ENCODE data around the gene CADPS.

Gene CADPS

DNA sequence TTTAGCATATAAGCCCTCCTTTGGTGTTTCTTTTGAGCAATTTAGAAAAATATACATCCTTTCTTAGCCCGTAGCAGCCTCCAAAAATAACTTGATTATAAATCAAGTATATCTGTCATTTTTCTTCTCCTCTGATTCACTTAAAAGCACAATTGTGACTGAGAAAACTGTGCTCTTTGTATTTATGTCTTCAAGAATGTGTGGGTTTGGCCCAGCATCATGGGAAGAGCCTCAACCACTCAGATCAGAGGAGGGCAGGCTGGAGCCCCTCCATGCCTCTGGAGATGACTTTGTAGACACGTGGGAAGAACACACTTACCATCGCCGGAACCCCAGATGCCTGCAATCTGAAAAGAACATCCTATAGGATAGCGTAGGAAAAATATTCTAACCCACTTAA, 378.1 kb downstream of the CADPS start:
- H3K27ac ChIP-seq, result no peak overlapping the region
- TF ChIP-seq ZFX (IDR thresholded peaks at IDR 0.05), result no peak
- TF ChIP-seq, protein P1, sequence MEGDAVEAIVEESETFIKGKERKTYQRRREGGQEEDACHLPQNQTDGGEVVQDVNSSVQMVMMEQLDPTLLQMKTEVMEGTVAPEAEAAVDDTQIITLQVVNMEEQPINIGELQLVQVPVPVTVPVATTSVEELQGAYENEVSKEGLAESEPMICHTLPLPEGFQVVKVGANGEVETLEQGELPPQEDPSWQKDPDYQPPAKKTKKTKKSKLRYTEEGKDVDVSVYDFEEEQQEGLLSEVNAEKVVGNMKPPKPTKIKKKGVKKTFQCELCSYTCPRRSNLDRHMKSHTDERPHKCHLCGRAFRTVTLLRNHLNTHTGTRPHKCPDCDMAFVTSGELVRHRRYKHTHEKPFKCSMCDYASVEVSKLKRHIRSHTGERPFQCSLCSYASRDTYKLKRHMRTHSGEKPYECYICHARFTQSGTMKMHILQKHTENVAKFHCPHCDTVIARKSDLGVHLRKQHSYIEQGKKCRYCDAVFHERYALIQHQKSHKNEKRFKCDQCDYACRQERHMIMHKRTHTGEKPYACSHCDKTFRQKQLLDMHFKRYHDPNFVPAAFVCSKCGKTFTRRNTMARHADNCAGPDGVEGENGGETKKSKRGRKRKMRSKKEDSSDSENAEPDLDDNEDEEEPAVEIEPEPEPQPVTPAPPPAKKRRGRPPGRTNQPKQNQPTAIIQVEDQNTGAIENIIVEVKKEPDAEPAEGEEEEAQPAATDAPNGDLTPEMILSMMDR (conservative IDR thresholded peaks at IDR 0.05), result no peak

DNA sequence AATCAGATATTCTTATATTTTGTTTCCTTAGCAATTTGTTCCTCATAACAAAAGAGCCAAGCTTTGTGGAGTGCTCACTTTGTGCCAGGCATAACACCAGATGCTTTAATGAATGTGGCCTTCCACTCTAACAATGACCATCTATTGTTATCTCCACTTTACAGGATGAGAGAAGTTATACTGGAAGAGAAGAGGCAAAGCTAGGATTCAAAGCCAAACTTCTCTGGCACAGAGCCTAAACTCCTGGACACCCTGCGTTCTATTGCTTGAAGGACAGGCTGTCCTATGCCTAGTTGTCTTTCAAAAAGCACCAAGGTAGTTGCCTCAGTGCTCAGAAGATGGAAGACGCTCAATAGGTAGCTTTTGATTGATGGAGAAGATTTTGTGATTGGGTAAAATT, 378.7 kb downstream of the CADPS start:
- TF ChIP-seq ZFX (IDR thresholded peaks at IDR 0.05), result no peak
- TF ChIP-seq, protein P1 (conservative IDR thresholded peaks at IDR 0.05), result no peak
- H3K27ac ChIP-seq, result no peak overlapping the region

DNA sequence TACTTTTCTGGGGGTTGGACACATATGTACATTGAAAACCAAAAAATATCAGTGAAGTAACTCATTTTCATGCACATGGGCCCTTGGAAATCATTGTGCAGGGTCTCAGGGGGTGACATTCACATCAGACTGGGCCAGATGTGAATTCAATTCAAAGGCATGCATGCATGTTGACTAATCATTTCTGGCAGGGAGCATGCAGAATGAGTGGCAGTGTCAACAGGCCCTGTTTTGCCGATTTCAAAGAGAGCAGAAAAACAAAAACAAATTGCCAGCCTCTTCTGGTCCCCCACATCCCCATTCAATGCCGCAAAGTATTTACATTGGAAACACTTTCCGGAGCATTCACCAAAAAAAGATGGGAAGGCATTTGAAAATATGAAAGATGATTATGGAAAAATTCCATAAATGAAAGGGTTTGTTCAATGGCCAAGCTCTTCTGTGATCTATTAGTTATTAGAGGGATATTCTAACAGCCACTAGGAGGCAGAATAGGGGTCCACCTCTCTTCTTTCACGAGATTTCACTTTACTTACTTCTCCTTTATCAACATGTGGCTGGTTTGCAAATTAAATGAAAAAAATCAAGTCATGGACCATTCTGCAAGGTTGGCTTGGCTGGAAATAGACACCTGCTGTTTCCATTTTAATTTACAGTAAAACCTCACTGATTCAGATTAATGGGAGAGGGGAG, 382.0 kb downstream of the CADPS start:
- no peak for TF ChIP-seq ZFX (IDR thresholded peaks at IDR 0.05)
- TF ChIP-seq, protein P1 (conservative IDR thresholded peaks at IDR 0.05), result peak; percentile 42

DNA sequence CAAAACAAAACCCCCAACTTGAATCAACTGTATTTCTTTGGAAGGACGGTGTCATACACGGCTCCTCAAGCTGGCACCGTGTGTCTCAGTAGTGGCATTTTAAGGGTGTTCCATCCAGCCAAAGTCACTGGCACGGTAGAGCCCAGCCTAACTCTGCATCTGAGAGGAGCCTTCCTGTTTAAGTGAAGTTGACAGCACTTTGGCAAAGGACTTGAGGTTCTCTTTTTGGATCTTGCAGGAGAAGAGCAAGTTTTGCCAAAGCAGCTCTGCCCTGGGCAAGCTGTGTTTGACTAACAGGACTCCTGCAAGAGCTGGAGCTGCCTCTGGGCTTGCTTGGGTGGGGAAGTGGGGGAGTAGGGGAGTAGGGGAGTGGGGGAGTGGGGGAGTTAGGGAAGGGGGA, 392.3 kb downstream of the CADPS start:
- TF ChIP-seq, protein P1 (conservative IDR thresholded peaks at IDR 0.05), result no peak
- TF ChIP-seq ZFX (IDR thresholded peaks at IDR 0.05), result no peak
- H3K27ac ChIP-seq, result no peak overlapping the region

More for the DNA sequence above, 382.0 kb downstream of the CADPS start:
- no peak overlapping the region for H3K27ac ChIP-seq

DNA sequence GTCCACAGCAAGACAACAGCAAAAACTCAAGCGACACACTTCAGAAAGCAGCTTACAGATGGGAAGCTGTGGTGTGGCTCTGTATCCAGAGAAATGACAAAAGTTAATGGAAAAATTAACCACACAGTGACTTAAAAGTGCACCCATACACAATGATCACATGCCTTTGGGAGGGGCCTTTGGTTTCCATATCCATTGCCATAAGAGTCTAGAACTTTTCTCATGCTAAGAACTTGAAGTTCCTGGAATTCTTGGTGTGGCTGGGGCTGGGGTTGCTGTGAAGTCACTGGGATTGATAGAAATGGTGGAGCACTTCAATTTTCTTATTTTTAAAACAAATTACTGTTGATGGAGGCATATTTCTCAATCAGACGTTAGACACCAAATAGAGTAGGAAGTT, 393.3 kb downstream of the CADPS start:
- H3K27ac ChIP-seq, result no peak overlapping the region
- TF ChIP-seq, protein P1 (conservative IDR thresholded peaks at IDR 0.05), result no peak
- TF ChIP-seq ZFX (IDR thresholded peaks at IDR 0.05), result no peak

DNA sequence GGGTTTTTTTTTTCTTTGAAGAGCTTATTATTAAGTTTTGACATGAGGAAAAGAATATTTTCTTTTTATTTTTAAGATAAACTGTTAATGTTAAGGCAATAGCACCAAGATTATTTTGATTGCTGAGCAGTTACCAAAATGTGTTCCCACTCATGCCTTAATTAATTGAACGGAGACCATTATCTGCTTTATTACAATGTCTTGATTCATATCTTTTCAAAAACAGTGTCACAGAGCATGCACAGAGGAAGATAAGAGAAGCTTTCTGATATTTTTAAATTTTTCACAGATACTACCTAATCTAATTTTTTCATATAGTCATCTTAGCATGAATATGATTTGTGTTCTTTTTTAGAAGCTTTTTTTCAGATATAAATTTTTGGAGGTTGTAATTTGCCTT, 395.2 kb downstream of the CADPS start:
- H3K27ac ChIP-seq, result no peak overlapping the region
- no peak for TF ChIP-seq ZFX (IDR thresholded peaks at IDR 0.05)
- TF ChIP-seq, protein P1 (conservative IDR thresholded peaks at IDR 0.05), result no peak

DNA sequence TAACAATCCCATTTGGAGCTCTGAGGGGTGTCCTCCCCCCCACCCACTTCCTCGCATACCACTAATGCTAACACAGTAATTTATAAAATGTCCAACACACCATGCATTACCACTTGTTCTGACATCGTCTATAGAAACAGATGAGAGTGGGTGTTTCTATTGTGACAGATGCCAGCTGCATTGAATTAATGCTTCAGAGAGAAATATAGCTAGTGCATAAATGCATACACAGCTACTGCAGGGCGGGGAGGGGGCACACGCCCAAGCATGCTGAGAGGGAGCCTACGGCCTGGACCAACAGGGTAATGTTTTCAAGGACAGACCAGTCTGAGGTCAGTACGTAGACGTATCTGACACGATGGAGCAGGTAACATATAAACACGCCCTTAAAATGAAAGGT, 395.9 kb downstream of the CADPS start:
- H3K27ac ChIP-seq, result no peak overlapping the region
- no peak for TF ChIP-seq ZFX (IDR thresholded peaks at IDR 0.05)
- TF ChIP-seq, protein P1 (conservative IDR thresholded peaks at IDR 0.05), result no peak
